GM18868 (cell line): ENCODE data around the gene RXFP4.
"Not testable (repeated sequence)": the region's sequence is repeated elsewhere in the genome, so short reads cannot be mapped to it uniquely, and the experiment has no call there.

Experiments used
- ATAC-seq: cut with Tn5 transposase; IDR thresholded peaks from one replicate; pipeline ENCODE4 v1.9.1; 2021; ENCODE audit warnings: mild to moderate bottlenecking, moderate library complexity; ENCODE audit not compliant: unreplicated experiment

RXFP4 gene

GRCh38 chr1:155976913-155977689 lies 35.7 kb downstream of the RXFP4 start:
- no peak for ATAC-seq

GRCh38 chr1:155977690-155978324 lies 36.4 kb downstream of the RXFP4 start:
- ATAC-seq: no peak

GRCh38 chr1:155978325-155978972 lies 37.0 kb downstream of the RXFP4 start, which contains the start of gene ARHGEF2:
ARHGEF2 (minus strand) TSS chr1:155978547; CDS start chr1:155978427, 120 bp downstream.
- ATAC-seq: peak; percentile 54

- no peak for ATAC-seq
Measured at GRCh38 chr1:155978973-155979429, 37.6 kb downstream of the RXFP4 start.

GRCh38 chr1:155979597-155980343 lies 38.3 kb downstream of the RXFP4 start:
- no peak for ATAC-seq

GRCh38 chr1:155981266-155982088 lies 40.0 kb downstream of the RXFP4 start:
- ATAC-seq: no peak

- ATAC-seq: no peak
Measured at GRCh38 chr1:155982106-155982505, 40.7 kb downstream of the RXFP4 start.

GRCh38 chr1:155983191-155984024 lies 42.0 kb downstream of the RXFP4 start:
- ATAC-seq: no peak

GRCh38 chr1:155984341-155984740 lies 42.9 kb downstream of the RXFP4 start:
- no peak for ATAC-seq

- not testable (repeated sequence) for ATAC-seq
Measured at GRCh38 chr1:155984903-155985645, 43.6 kb downstream of the RXFP4 start.

GRCh38 chr1:155989242-155990004 lies 48.0 kb downstream of the RXFP4 start:
- no peak for ATAC-seq

GRCh38 chr1:155990005-155990739 lies 48.7 kb downstream of the RXFP4 start:
- no peak for ATAC-seq
